Measurements from ENCODE around the gene HOMER3. TPM values are rescaled to one million over a fixed set of nuclear protein-coding genes. Genes with fewer than 3 reads are reported as not detected.

HOMER3 gene
- total and polyA plus RNA-seq, 9 of the 15 experiments (the other 6 are each of a cell fraction or from before 2014, with no cell fraction given): 1.3 to 5.1 (median 3.7) TPM; not detected in 2

DNA sequence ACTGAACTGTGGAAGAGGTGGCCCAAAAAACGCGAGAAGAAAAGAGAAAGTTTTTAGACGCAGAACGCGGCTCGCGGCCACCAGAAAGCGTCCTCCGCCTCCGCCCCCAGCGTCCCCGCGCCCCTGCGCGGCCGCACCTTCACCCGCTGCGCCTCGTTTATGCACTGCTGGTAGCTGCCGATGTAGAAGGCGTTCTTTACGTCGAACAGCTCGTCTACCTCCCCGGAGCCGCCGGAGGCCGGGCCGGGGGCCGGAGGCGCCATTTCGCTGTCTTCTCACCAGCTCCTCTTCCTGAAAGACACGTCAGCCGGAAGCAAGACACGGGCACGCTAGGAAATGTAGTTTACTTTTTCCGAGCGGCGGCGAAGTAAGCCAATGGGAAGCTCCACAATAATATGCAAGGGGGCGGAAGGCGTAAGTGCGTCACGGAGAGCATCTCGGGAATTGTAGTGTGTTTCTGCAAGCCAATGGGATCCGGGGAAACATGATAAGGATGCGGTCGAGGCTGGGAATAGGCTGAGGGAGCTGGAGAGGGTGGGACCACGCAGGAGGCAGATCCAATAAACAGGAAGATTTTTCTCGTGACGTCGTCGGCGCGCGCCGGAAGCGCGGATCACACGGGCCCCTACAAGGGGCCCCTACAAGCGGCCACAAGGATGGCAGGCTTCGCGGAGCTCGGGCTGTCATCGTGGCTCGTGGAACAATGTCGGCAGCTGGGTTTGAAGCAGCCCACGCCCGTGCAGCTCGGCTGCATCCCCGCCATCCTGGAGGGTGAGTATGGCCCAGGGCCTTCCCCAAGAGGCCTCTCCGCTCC lies 21.7 kb downstream of the HOMER3 start, which contains the start of the genes COPE and DDX49 (continued):
- no peak for TF ChIP-seq ZNF408 (CRISPR knock-in tag; IDR thresholded peaks at IDR 0.05; ENCODE audit: low read depth)
- peak; percentile 88 for TF ChIP-seq ETV1 (tag; conservative IDR thresholded peaks at IDR 0.05; ENCODE audit: low read depth)
- peak; percentile 99 for TF ChIP-seq PKNOX1 (IDR thresholded peaks at IDR 0.05)
- 0 out of 2 replicates have a peak, but pooled peaks have one; percentile 26 for TF ChIP-seq ZNF668 (CRISPR knock-in tag; IDR thresholded peaks at IDR 0.05)
- no peak for TF ChIP-seq MAFK (IDR thresholded peaks at IDR 0.05; ENCODE audit: low read length)
- TF ChIP-seq ZNF3 (CRISPR knock-in tag; IDR thresholded peaks at IDR 0.05): no peak
- TF ChIP-seq, protein P1, sequence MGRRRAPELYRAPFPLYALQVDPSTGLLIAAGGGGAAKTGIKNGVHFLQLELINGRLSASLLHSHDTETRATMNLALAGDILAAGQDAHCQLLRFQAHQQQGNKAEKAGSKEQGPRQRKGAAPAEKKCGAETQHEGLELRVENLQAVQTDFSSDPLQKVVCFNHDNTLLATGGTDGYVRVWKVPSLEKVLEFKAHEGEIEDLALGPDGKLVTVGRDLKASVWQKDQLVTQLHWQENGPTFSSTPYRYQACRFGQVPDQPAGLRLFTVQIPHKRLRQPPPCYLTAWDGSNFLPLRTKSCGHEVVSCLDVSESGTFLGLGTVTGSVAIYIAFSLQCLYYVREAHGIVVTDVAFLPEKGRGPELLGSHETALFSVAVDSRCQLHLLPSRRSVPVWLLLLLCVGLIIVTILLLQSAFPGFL (CRISPR knock-in tag; IDR thresholded peaks at IDR 0.05): no peak
- no peak for TF ChIP-seq SMARCA5 (IDR thresholded peaks at IDR 0.05)
- TF ChIP-seq MYC (IDR thresholded peaks at IDR 0.05; ENCODE audit: low read depth, low read length): peak; percentile 87
- TF ChIP-seq MYC (CRISPR knock-in tag; IDR thresholded peaks at IDR 0.05; ENCODE audit: borderline replicate concordance, low read depth): peak; percentile 78
- TF ChIP-seq, protein P2, sequence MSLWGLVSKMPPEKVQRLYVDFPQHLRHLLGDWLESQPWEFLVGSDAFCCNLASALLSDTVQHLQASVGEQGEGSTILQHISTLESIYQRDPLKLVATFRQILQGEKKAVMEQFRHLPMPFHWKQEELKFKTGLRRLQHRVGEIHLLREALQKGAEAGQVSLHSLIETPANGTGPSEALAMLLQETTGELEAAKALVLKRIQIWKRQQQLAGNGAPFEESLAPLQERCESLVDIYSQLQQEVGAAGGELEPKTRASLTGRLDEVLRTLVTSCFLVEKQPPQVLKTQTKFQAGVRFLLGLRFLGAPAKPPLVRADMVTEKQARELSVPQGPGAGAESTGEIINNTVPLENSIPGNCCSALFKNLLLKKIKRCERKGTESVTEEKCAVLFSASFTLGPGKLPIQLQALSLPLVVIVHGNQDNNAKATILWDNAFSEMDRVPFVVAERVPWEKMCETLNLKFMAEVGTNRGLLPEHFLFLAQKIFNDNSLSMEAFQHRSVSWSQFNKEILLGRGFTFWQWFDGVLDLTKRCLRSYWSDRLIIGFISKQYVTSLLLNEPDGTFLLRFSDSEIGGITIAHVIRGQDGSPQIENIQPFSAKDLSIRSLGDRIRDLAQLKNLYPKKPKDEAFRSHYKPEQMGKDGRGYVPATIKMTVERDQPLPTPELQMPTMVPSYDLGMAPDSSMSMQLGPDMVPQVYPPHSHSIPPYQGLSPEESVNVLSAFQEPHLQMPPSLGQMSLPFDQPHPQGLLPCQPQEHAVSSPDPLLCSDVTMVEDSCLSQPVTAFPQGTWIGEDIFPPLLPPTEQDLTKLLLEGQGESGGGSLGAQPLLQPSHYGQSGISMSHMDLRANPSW (CRISPR knock-in tag; IDR thresholded peaks at IDR 0.05): no peak
- no peak for TF ChIP-seq PTRF (tag; IDR thresholded peaks at IDR 0.05)
- peak; percentile 89 for TF ChIP-seq TFAP4 (CRISPR knock-in tag; IDR thresholded peaks at IDR 0.05; ENCODE audit: borderline replicate concordance)
- TF ChIP-seq ZKSCAN8 (CRISPR knock-in tag; IDR thresholded peaks at IDR 0.05): no peak
- 0 out of 2 replicates have a peak, but pooled peaks have one; percentile 48 for TF ChIP-seq CBFB (CRISPR knock-in tag; IDR thresholded peaks at IDR 0.05)
- TF ChIP-seq SNRNP70 (optimal IDR thresholded peaks at IDR 0.05; ENCODE audit: low read depth, low read length): no peak
- no peak for TF ChIP-seq FOXA1 (IDR thresholded peaks at IDR 0.05; ENCODE audit: borderline replicate concordance)
- TF ChIP-seq SPI1 (IDR thresholded peaks at IDR 0.05; ENCODE audit: borderline replicate concordance, low read depth, low read length): no peak
- no peak for TF ChIP-seq ZKSCAN1 (IDR thresholded peaks at IDR 0.05; ENCODE audit: low read depth, low read length)
- no peak for TF ChIP-seq PTTG1 (tag; IDR thresholded peaks at IDR 0.05; ENCODE audit: low read depth)
- peak; percentile 82 for TF ChIP-seq CHD2 (IDR thresholded peaks at IDR 0.05; ENCODE audit: low read depth, low read length)
- TF ChIP-seq KAT7 (CRISPR knock-in tag; IDR thresholded peaks at IDR 0.05; ENCODE audit: borderline replicate concordance): peak; percentile 54; the same call in 1 of the 2 replicates
- TF ChIP-seq TCF15 (CRISPR knock-in tag; IDR thresholded peaks at IDR 0.05): no peak
- no peak for TF ChIP-seq CEBPB (tag; IDR thresholded peaks at IDR 0.05)
